Liver (tissue), 3 donors: ENCODE results near the gene SHANK2.

Experiments used
- ATF3 ChIP-seq: IDR thresholded peaks from 2 replicates; pipeline ENCODE4 v1.6.1; 2016; ENCODE audit warnings: antibody characterized with exemption
- CTCF ChIP-seq: fragments of 150-350 bp; IDR thresholded peaks from 2 replicates; pipeline ENCODE4 v1.5.1; 2017; ENCODE audit warnings: improper control_type of control experiment, low read depth, low read length; ENCODE audit not compliant: missing input control
- FOXA2 ChIP-seq: IDR thresholded peaks from 2 replicates; pipeline ENCODE4 v1.6.1; 2016; ENCODE audit warnings: antibody characterized with exemption
- GABPA ChIP-seq, 2 donors: IDR thresholded peaks in 1 of 2; conservative IDR thresholded peaks in 1 of 2; 2 replicates each; pipeline ENCODE4 v1.6.1; 2016; ENCODE audit warnings: antibody characterized with exemption in 2 of 2, mild to moderate bottlenecking in 1 of 2, moderate library complexity in 1 of 2
- HNF4G ChIP-seq: IDR thresholded peaks from 2 replicates; pipeline ENCODE4 v1.6.1; 2016; ENCODE audit warnings: antibody characterized with exemption
- JUND ChIP-seq, 2 donors: IDR thresholded peaks; 2 replicates each; pipeline ENCODE4 v1.6.1; 2016; ENCODE audit warnings: antibody characterized with exemption in 2 of 2
- MAX ChIP-seq: IDR thresholded peaks from 2 replicates; pipeline ENCODE4 v1.6.1; 2016; ENCODE audit warnings: antibody characterized with exemption
- RAD21 ChIP-seq, 2 donors: IDR thresholded peaks; 2 replicates each; pipeline ENCODE4 v1.6.1; 2016; ENCODE audit warnings: antibody characterized with exemption in 2 of 2, mild to moderate bottlenecking in 2 of 2
- REST ChIP-seq: IDR thresholded peaks from 2 replicates; pipeline ENCODE4 v1.6.1; 2016; ENCODE audit warnings: antibody characterized with exemption, mild to moderate bottlenecking
- TAF1 ChIP-seq: conservative IDR thresholded peaks from 2 replicates; pipeline ENCODE4 v1.6.1; 2016; ENCODE audit warnings: antibody characterized with exemption, mild to moderate bottlenecking
- YY1 ChIP-seq: IDR thresholded peaks from 2 replicates; pipeline ENCODE4 v1.6.1; 2016; ENCODE audit warnings: antibody characterized with exemption, mild to moderate bottlenecking
- donor health status: healthy.
- donor health status: healthy.

GRCh38 chr11:71252770-71253730, 673 bp upstream of the SHANK2 start:
- no peak for TF ChIP-seq CTCF
- no peak for TF ChIP-seq HNF4G
- peak; percentile 73 for TF ChIP-seq REST
- TF ChIP-seq TAF1, result peak; percentile 58
- TF ChIP-seq MAX, result peak; percentile 44
- no peak for TF ChIP-seq GABPA (IDR thresholded peaks at IDR 0.05 in 1 of 2, conservative IDR thresholded peaks at IDR 0.05 in 1 of 2)
- TF ChIP-seq ATF3, result no peak
- peak; percentile 18 for TF ChIP-seq YY1
- TF ChIP-seq JUND (IDR thresholded peaks at IDR 0.05), result peak; percentile 21 to 34
- peak in 1 of 2 donors; percentile 10 for TF ChIP-seq RAD21 (IDR thresholded peaks at IDR 0.05)
- TF ChIP-seq FOXA2, result no peak
